ENCODE measurements around the gene SOX12. TPM values are rescaled to one million over a fixed set of nuclear protein-coding genes. Genes with fewer than 3 reads are reported as not detected.
A peak's percentile ranks its signal among the peaks of the same experiment; 100 is the strongest.

SOX12 gene
- total RNA-seq, 1 donor from 2014 or later = 6.1 TPM

GRCh38 chr20:313948-314347, 11.4 kb upstream of the SOX12 start:
- CTCF ChIA-PET = no interaction called here
- POLR2A ChIA-PET = interaction anchor here (0.7 kb wide), 1 partner anchor 15 kb away, joined by 3 read pairs; no protein-coding TSS in a partner anchor
- no peak overlapping the region for H3K4me3 Mint-ChIP-seq
- no peak overlapping the region for H3K27ac Mint-ChIP-seq
- no peak for TF ChIP-seq CTCF (IDR thresholded peaks at IDR 0.05)
- peaks cover 18% of the 10 kb centered on the region for H3K4me1 Mint-ChIP-seq
- DNase-seq (no peak), ATAC-seq (ENCODE audit: low read depth) (no peak)
- intact Hi-C loops (cut with micrococcal nuclease) = no loop called here
- H3K9me3 Mint-ChIP-seq = no peaks in the 10 kb centered on the region
- H3K27me3 Mint-ChIP-seq = no peaks in the 10 kb centered on the region
- H3K36me3 Mint-ChIP-seq (ENCODE audit: low read depth) = no peaks in the 10 kb centered on the region

GRCh38 chr20:316316-317068, 8.9 kb upstream of the SOX12 start:
- intact Hi-C loops (cut with micrococcal nuclease) = no loop called here
- no peak overlapping the region for H3K4me3 Mint-ChIP-seq
- DNase-seq = no peak
- CTCF ChIA-PET = interaction anchor here (0.7 kb wide), 1 partner anchor 175 kb away, joined by 4 read pairs; no protein-coding TSS in a partner anchor
- POLR2A ChIA-PET = interaction anchor here (0.7 kb wide), 1 partner anchor 69 kb away, joined by 4 read pairs; no protein-coding TSS in a partner anchor
- peaks cover 3% of the 10 kb centered on the region for H3K36me3 Mint-ChIP-seq (ENCODE audit: low read depth)
- no peaks in the 10 kb centered on the region for H3K27me3 Mint-ChIP-seq
- TF ChIP-seq CTCF (IDR thresholded peaks at IDR 0.05) = no peak
- H3K27ac Mint-ChIP-seq = no peak overlapping the region
- H3K9me3 Mint-ChIP-seq = no peaks in the 10 kb centered on the region
- H3K4me1 Mint-ChIP-seq = peaks cover 2% of the 10 kb centered on the region
- no peak for ATAC-seq (ENCODE audit: low read depth)

GRCh38 chr20:324177-325044, 941 bp upstream of the SOX12 start:
- DNase-seq (peak; percentile 97), ATAC-seq (ENCODE audit: low read depth) (peak; percentile 63)
- Mint-ChIP-seq H3K27me3 (no peaks in the 10 kb centered on the region), H3K36me3 (ENCODE audit: low read depth) (peaks cover 5% of the 10 kb centered on the region), H3K4me1 (peaks cover 29% of the 10 kb centered on the region), H3K4me3 (peak overlapping the region; percentile 89), H3K27ac (peak overlapping the region; percentile 90), H3K9me3 (no peaks in the 10 kb centered on the region)
- intact Hi-C loops (cut with micrococcal nuclease) = loop anchor here (1.0 kb wide), 3 partner anchors 14 to 219 kb away; partner anchors contain the start of genes CSNK2A1 and ZCCHC3
- ChIA-PET POLR2A (interaction anchor here (0.6 to 4.3 kb wide), 13 partner anchors 12 to 509 kb away, joined by 3 to 79 read pairs (median 5); partner anchors contain the start of genes FAM110A, NRSN2 and ZCCHC3), CTCF (interaction anchor here (0.9 to 1.3 kb wide), 4 partner anchors 9 to 58 kb away, joined by 3 to 4 read pairs (median 3); no protein-coding TSS in a partner anchor)
- TF ChIP-seq CTCF (IDR thresholded peaks at IDR 0.05) = no peak

GRCh38 chr20:325889-326644, 715 bp downstream of the SOX12 start:
- H3K4me3 Mint-ChIP-seq = peak overlapping the region; percentile 84
- POLR2A ChIA-PET = interaction anchor here (1.2 to 4.3 kb wide), 5 partner anchors 16 to 55 kb away, joined by 3 to 79 read pairs (median 23); partner anchors contain the start of genes NRSN2, TRIB3 and ZCCHC3
- no peaks in the 10 kb centered on the region for H3K27me3 Mint-ChIP-seq
- TF ChIP-seq CTCF (IDR thresholded peaks at IDR 0.05) = no peak
- CTCF ChIA-PET = interaction anchor here (1.0 kb wide), 1 partner anchor 99 kb away, joined by 3 read pairs; the partner anchor contains the start of gene DEFB129
- DNase-seq (peak; percentile 58), ATAC-seq (ENCODE audit: low read depth) (peak; percentile 2)
- H3K4me1 Mint-ChIP-seq = peaks cover 40% of the 10 kb centered on the region
- H3K27ac Mint-ChIP-seq = peak overlapping the region; percentile 69
- H3K36me3 Mint-ChIP-seq (ENCODE audit: low read depth) = peaks cover 2% of the 10 kb centered on the region
- intact Hi-C loops (cut with micrococcal nuclease) = no loop called here
- no peaks in the 10 kb centered on the region for H3K9me3 Mint-ChIP-seq
